H1 (cell line): Measurements from ENCODE around the gene CLEC1B. TPM values are rescaled to one million over a fixed set of nuclear protein-coding genes. Genes with fewer than 3 reads are reported as not detected.

Source experiments
- CBX5 ChIP-seq: fragments of 300-800, 300-1000 bp; sonication (generic); IDR thresholded peaks from 2 replicates; pipeline ENCODE4 v1.7.1; 2016; ENCODE audit warnings: antibody characterized with exemption, low read length, low read depth
- HDAC2 ChIP-seq, 2 experiments: fragments of 300-600 bp in 1 of 2; sonication (generic) in 1 of 2; IDR thresholded peaks; 2 replicates each; pipeline ENCODE4 v1.6.1; 2011 to 2012; ENCODE audit warnings: low read depth in 2 of 2, low read length in 2 of 2, mild to moderate bottlenecking in 2 of 2, moderate library complexity in 2 of 2, borderline replicate concordance in 1 of 2, inconsistent platforms in 1 of 2
- MAFK ChIP-seq: IDR thresholded peaks from 2 replicates; pipeline ENCODE4 v1.6.1; 2012; ENCODE audit warnings: low read depth, mild to moderate bottlenecking, improper control_type of control experiment, low read length
- NRF1 ChIP-seq: IDR thresholded peaks from 2 replicates; pipeline ENCODE4 v1.6.1; 2011; ENCODE audit warnings: mild to moderate bottlenecking, low read depth, low read length, improper control_type of control experiment
- POU5F1 ChIP-seq: IDR thresholded peaks from 2 replicates; pipeline ENCODE4 v1.6.1; 2011; ENCODE audit warnings: low read depth, mild to moderate bottlenecking, low read length, moderate library complexity
- SRF ChIP-seq: IDR thresholded peaks from 2 replicates; pipeline ENCODE4 v1.6.1; 2011; ENCODE audit warnings: mild to moderate bottlenecking, low read depth, low read length, moderate library complexity
- polyA plus RNA-seq, 7 experiments: library from polyadenylated mRNA; depleted of rRNA in 3 of 7; stranded (reverse) in 5 of 7; unstranded in 2 of 7; fragments of >200 nt in 5 of 7; fragments of 200-250 nt in 2 of 7; gene quantifications; 1 replicate in 5 of 7; 2 replicates in 1 of 7; 4 replicates in 1 of 7; pipeline versions ENCODE4 v1.2.1 to v1.2.3, GENCODE V29; 2011 to 2013; ENCODE audit warnings: missing spikeins in 2 of 7, mixed read lengths in 2 of 7
- total RNA-seq: library from RNA; stranded (reverse); fragmentation: NEBNext Ultra II Directional; extraction: Animal tissue kit (Norgen Biotek cat#: 25700); gene quantifications from 2 replicates; pipeline ENCODE4 v1.2.1, GENCODE V29; 2021

Gene CLEC1B
- total and polyA plus RNA-seq, 2 of the 8 experiments (the other 6 are each of a cell fraction or from before 2014, with no cell fraction given) = not detected

GRCh38 chr12:9992296-9992695 is 6.6 kb downstream of the CLEC1B start (continued):
- TF ChIP-seq SRF (no peak), HDAC2 (IDR thresholded peaks at IDR 0.05; ENCODE audit: borderline replicate concordance in 1 of 2, low read depth in 2 of 2, low read length in 2 of 2) (no peak), CBX5 (no peak), POU5F1 (no peak), NRF1 (no peak), MAFK (no peak)
